HEK293 (cell line): ENCODE data around the gene ADM.

Source experiments
- CTCF ChIA-PET: fragments of 350-600 bp; formaldehyde crosslinking; extraction: SDS; loops from one replicate; lab custom pipeline; 2021; ENCODE audit warnings: antibody characterized with exemption; lab: Yijun Ruan, JAX
- POLR2A ChIA-PET: fragments of 300-600 bp; formaldehyde crosslinking; extraction: SDS; loops from one replicate; lab custom pipeline; 2020; ENCODE audit warnings: antibody characterized with exemption, inconsistent platforms; lab: Yijun Ruan, JAX
- H3K27ac ChIP-seq: fragments of 200-500 bp; sonication (Bioruptor generic); 2 replicates; pipeline ENCODE4 v1.5.1; 2014; ENCODE audit warnings: low read depth, low read length, control low read depth, inconsistent platforms; ENCODE audit errors: extremely low read depth
- H3K36me3 ChIP-seq, 2 experiments: fragments of 200-500 bp in 1 of 2; sonication (Bioruptor generic) in 1 of 2; 1 replicate in 1 of 2; 2 replicates in 1 of 2; pipeline ENCODE4 v1.5.1; 2014 to 2017; ENCODE audit warnings: inconsistent platforms in 2 of 2, low read length in 2 of 2; ENCODE audit not compliant: control insufficient read depth in 2 of 2, insufficient read depth in 1 of 2
- H3K4me1 ChIP-seq: fragments of 200-500 bp; sonication (Bioruptor generic); 2 replicates; pipeline ENCODE4 v1.5.1; 2014; ENCODE audit warnings: mild to moderate bottlenecking, low read length, inconsistent platforms; ENCODE audit not compliant: control insufficient read depth, insufficient read depth
- H3K4me3 ChIP-seq: 2 replicates; pipeline ENCODE4 v1.5.1; 2011; ENCODE audit warnings: low read depth, mild to moderate bottlenecking, control low read depth, low read length, moderate library complexity
- H3K9me3 ChIP-seq: fragments of 200-500 bp; sonication (Bioruptor generic); 2 replicates; pipeline ENCODE4 v1.5.1; 2014; ENCODE audit warnings: low read depth, low read length, inconsistent platforms; ENCODE audit not compliant: control insufficient read depth, insufficient read depth
- BCL11A ChIP-seq: fragments of 450-650 bp; formaldehyde crosslinking; IDR thresholded peaks from 2 replicates; pipeline ENCODE4 v1.5.1; 2016; ENCODE audit warnings: low read depth, missing biosample characterization, missing genetic modification characterization
- KLF10 ChIP-seq: fragments of 450-650 bp; IDR thresholded peaks from 2 replicates; pipeline ENCODE4 v1.5.1; 2018; ENCODE audit warnings: missing biosample characterization, mild to moderate bottlenecking, missing genetic modification characterization
- OSR2 ChIP-seq: fragments of 450-650 bp; formaldehyde crosslinking; IDR thresholded peaks from 2 replicates; pipeline ENCODE4 v1.5.1; 2016; ENCODE audit warnings: missing biosample characterization, missing genetic modification characterization
- PATZ1 ChIP-seq: fragments of 450-650 bp; formaldehyde crosslinking; IDR thresholded peaks from 2 replicates; pipeline ENCODE4 v1.5.1; 2016; ENCODE audit warnings: missing biosample characterization, missing genetic modification characterization
- ZBTB10 ChIP-seq: fragments of 450-650 bp; formaldehyde crosslinking; IDR thresholded peaks from 2 replicates; pipeline ENCODE4 v1.5.1; 2016; ENCODE audit warnings: missing biosample characterization, missing genetic modification characterization
- ZBTB26 ChIP-seq: fragments of 450-650 bp; formaldehyde crosslinking; optimal IDR thresholded peaks from 2 replicates; pipeline ENCODE3; 2016; ENCODE audit warnings: missing biosample characterization, mild to moderate bottlenecking, missing genetic modification characterization
- ZNF423 ChIP-seq: fragments of 450-650 bp; formaldehyde crosslinking; IDR thresholded peaks from 2 replicates; pipeline ENCODE4 v1.5.1; 2016; ENCODE audit warnings: missing biosample characterization, missing genetic modification characterization
- ZNF560 ChIP-seq: fragments of 450-650 bp; formaldehyde crosslinking; IDR thresholded peaks from 2 replicates; pipeline ENCODE4 v1.5.1; 2017; ENCODE audit warnings: missing biosample characterization, missing genetic modification characterization, borderline replicate concordance
- TF ChIP-seq, protein P1 (sequence below): fragments of 450-650 bp; formaldehyde crosslinking; IDR thresholded peaks from 2 replicates; pipeline ENCODE4 v1.5.1; 2016; ENCODE audit warnings: missing biosample characterization, missing genetic modification characterization, borderline replicate concordance
- TF ChIP-seq, protein P2 (sequence below): fragments of 450-650 bp; formaldehyde crosslinking; IDR thresholded peaks from 2 replicates; pipeline ENCODE4 v1.5.1; 2016; ENCODE audit warnings: missing biosample characterization, missing genetic modification characterization

The ADM gene

DNA sequence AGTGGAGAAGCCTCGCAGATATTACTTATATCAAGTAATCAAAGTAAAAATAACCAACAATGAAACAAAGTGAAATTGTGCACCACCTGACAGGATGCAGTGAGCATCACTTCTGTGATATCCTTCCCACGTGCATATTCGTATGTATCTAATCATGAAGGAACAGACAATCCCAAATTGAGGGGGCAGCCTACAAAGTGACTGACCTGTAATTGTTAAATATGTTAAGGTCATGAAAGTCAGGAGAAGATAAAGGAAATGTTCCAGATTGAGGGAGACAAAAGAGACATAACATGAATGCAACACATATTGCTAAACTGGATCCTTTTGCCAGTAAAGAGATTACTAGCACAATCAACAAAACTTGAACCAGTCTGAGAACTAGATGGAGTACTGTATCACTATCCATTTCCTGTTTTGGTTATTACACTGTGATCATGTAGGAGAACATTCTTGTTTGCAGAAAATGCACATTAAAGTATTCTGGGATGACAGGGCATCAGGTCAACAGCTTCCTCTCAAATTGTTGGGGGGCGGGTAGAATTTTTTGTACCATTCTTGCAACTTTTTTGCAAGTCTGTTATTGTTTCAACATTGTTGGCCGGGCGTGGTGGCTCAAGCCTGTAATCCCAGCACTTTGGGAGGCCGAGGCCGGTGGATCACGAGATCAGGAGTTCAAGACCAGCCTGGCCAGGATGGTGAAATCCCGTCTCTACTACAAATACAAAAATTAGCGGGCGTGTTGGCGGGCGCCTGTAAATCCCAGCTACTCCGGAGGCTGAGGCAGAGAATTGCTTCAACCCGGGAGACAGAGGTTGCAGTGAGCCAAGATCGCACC lies 12.9 kb upstream of the ADM start (continued):
- TF ChIP-seq, protein P1, sequence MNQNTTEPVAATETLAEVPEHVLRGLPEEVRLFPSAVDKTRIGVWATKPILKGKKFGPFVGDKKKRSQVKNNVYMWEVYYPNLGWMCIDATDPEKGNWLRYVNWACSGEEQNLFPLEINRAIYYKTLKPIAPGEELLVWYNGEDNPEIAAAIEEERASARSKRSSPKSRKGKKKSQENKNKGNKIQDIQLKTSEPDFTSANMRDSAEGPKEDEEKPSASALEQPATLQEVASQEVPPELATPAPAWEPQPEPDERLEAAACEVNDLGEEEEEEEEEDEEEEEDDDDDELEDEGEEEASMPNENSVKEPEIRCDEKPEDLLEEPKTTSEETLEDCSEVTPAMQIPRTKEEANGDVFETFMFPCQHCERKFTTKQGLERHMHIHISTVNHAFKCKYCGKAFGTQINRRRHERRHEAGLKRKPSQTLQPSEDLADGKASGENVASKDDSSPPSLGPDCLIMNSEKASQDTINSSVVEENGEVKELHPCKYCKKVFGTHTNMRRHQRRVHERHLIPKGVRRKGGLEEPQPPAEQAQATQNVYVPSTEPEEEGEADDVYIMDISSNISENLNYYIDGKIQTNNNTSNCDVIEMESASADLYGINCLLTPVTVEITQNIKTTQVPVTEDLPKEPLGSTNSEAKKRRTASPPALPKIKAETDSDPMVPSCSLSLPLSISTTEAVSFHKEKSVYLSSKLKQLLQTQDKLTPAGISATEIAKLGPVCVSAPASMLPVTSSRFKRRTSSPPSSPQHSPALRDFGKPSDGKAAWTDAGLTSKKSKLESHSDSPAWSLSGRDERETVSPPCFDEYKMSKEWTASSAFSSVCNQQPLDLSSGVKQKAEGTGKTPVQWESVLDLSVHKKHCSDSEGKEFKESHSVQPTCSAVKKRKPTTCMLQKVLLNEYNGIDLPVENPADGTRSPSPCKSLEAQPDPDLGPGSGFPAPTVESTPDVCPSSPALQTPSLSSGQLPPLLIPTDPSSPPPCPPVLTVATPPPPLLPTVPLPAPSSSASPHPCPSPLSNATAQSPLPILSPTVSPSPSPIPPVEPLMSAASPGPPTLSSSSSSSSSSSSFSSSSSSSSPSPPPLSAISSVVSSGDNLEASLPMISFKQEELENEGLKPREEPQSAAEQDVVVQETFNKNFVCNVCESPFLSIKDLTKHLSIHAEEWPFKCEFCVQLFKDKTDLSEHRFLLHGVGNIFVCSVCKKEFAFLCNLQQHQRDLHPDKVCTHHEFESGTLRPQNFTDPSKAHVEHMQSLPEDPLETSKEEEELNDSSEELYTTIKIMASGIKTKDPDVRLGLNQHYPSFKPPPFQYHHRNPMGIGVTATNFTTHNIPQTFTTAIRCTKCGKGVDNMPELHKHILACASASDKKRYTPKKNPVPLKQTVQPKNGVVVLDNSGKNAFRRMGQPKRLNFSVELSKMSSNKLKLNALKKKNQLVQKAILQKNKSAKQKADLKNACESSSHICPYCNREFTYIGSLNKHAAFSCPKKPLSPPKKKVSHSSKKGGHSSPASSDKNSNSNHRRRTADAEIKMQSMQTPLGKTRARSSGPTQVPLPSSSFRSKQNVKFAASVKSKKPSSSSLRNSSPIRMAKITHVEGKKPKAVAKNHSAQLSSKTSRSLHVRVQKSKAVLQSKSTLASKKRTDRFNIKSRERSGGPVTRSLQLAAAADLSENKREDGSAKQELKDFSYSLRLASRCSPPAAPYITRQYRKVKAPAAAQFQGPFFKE: no peak
- TF ChIP-seq KLF10: no peak
- TF ChIP-seq ZBTB10 (tag by site-specific recombination): no peak
- TF ChIP-seq ZNF423 (tag by site-specific recombination): no peak
- no peak for TF ChIP-seq PATZ1 (tag by site-specific recombination)

GRCh38 chr11:10293423-10294289 lies 11.2 kb upstream of the ADM start, which contains the start of gene SBF2:
TSS of gene SBF2 (minus strand) at chr11:10294219. CDS start at chr11:10294069, 150 bp downstream.
- POLR2A ChIA-PET: interaction anchor here (1.0 to 1.8 kb wide), 3 partner anchors 9 to 30 kb away, joined by 3 to 12 read pairs (median 5); partner anchors contain the start of gene ADM
- H3K4me3 ChIP-seq: peak within 1 kb of the TSS; percentile 75
- peak within 1 kb of the TSS; percentile 79 for H3K27ac ChIP-seq
- CTCF ChIA-PET: interaction anchor here (0.9 kb wide), 1 partner anchor 535 kb away, joined by 3 read pairs; no protein-coding TSS in a partner anchor
- no peaks in the 10 kb centered on the region for H3K4me1 ChIP-seq
- no peaks in the 10 kb centered on the region for H3K9me3 ChIP-seq
- peaks cover 0 to 7% of the 10 kb centered on the region in 2 experiments; a peak in 1 of 3 replicates for H3K36me3 ChIP-seq
- no peak for TF ChIP-seq OSR2 (tag by site-specific recombination)
- TF ChIP-seq, protein P2, sequence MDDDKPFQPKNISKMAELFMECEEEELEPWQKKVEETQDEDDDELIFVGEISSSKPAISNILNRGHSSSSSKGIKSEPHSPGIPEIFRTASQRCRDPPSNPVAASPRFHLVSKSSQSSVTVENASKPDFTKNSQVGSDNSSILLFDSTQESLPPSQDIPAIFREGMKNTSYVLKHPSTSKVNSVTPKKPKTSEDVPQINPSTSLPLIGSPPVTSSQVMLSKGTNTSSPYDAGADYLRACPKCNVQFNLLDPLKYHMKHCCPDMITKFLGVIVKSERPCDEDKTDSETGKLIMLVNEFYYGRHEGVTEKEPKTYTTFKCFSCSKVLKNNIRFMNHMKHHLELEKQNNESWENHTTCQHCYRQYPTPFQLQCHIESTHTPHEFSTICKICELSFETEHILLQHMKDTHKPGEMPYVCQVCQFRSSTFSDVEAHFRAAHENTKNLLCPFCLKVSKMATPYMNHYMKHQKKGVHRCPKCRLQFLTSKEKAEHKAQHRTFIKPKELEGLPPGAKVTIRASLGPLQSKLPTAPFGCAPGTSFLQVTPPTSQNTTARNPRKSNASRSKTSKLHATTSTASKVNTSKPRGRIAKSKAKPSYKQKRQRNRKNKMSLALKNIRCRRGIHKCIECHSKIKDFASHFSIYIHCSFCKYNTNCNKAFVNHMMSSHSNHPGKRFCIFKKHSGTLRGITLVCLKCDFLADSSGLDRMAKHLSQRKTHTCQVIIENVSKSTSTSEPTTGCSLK: no peak
- TF ChIP-seq ZBTB26 (tag by site-specific recombination): peak; percentile 27
- TF ChIP-seq, protein P1: no peak
- TF ChIP-seq BCL11A (tag by site-specific recombination): no peak
- no peak for TF ChIP-seq ZNF560 (tag by site-specific recombination)
